ENCODE results near the gene RAET1E. TPM values are rescaled to one million over a fixed set of nuclear protein-coding genes. Genes with fewer than 3 reads are reported as not detected.
"Not testable (repeated sequence)": the region's sequence is repeated elsewhere in the genome, so short reads cannot be mapped to it uniquely, and the experiment has no call there.

The RAET1E gene
- total RNA-seq, 1 donor, result not detected

GRCh38 chr6:149857541-149857940, 40.4 kb downstream of the RAET1E start:
- peaks cover 6% of the 10 kb centered on the region for H3K4me1 ChIP-seq (ENCODE audit: insufficient read depth, low read length)
- H3K9me3 ChIP-seq (ENCODE audit: low read depth, low read length), result no peaks in the 10 kb centered on the region
- H3K4me3 ChIP-seq (ENCODE audit: low read length), result no peak overlapping the region
- peaks cover 9% of the 10 kb centered on the region for H3K27me3 ChIP-seq (ENCODE audit: insufficient read depth, low read length)

GRCh38 chr6:149856256-149856994, 41.5 kb downstream of the RAET1E start:
- Histone ChIP-seq H3K4me1 (ENCODE audit: insufficient read depth, low read length) (peaks cover 14% of the 10 kb centered on the region), H3K27me3 (ENCODE audit: insufficient read depth, low read length) (peaks cover 3% of the 10 kb centered on the region), H3K9me3 (ENCODE audit: low read depth, low read length) (no peaks in the 10 kb centered on the region), H3K4me3 (ENCODE audit: low read length) (no peak overlapping the region)

- peaks cover 14% of the 10 kb centered on the region for H3K4me1 ChIP-seq (ENCODE audit: insufficient read depth, low read length)
- H3K4me3 ChIP-seq (ENCODE audit: low read length), result no peak overlapping the region
- H3K27me3 ChIP-seq (ENCODE audit: insufficient read depth, low read length), result peaks cover 2% of the 10 kb centered on the region
- no peaks in the 10 kb centered on the region for H3K9me3 ChIP-seq (ENCODE audit: low read depth, low read length)
Measured at GRCh38 chr6:149855741-149856140, 42.2 kb downstream of the RAET1E start.

- peaks cover 14% of the 10 kb centered on the region for H3K4me1 ChIP-seq (ENCODE audit: insufficient read depth, low read length)
- no peaks in the 10 kb centered on the region for H3K9me3 ChIP-seq (ENCODE audit: low read depth, low read length)
- no peaks in the 10 kb centered on the region for H3K27me3 ChIP-seq (ENCODE audit: insufficient read depth, low read length)
- no peak overlapping the region for H3K4me3 ChIP-seq (ENCODE audit: low read length)
Measured at GRCh38 chr6:149855040-149855654, 42.8 kb downstream of the RAET1E start.

GRCh38 chr6:149854532-149854931, 43.4 kb downstream of the RAET1E start:
- Histone ChIP-seq H3K4me3 (ENCODE audit: low read length) (no peak overlapping the region), H3K4me1 (ENCODE audit: insufficient read depth, low read length) (peaks cover 14% of the 10 kb centered on the region), H3K9me3 (ENCODE audit: low read depth, low read length) (no peaks in the 10 kb centered on the region), H3K27me3 (ENCODE audit: insufficient read depth, low read length) (no peaks in the 10 kb centered on the region)

- H3K27me3 ChIP-seq (ENCODE audit: insufficient read depth, low read length); H3K9me3 ChIP-seq (ENCODE audit: low read depth, low read length): not testable (repeated sequence)
Measured at GRCh38 chr6:149854017-149854416, 43.9 kb downstream of the RAET1E start.

GRCh38 chr6:149852881-149853280, 45.0 kb downstream of the RAET1E start:
- Histone ChIP-seq H3K27me3 (ENCODE audit: insufficient read depth, low read length) (no peaks in the 10 kb centered on the region), H3K9me3 (ENCODE audit: low read depth, low read length) (no peaks in the 10 kb centered on the region), H3K4me3 (ENCODE audit: low read length) (no peak overlapping the region), H3K4me1 (ENCODE audit: insufficient read depth, low read length) (peaks cover 14% of the 10 kb centered on the region)

More at GRCh38 chr6:149854017-149854416, 43.9 kb downstream of the RAET1E start:
- H3K4me1 ChIP-seq (ENCODE audit: insufficient read depth, low read length), result peaks cover 14% of the 10 kb centered on the region
- H3K4me3 ChIP-seq (ENCODE audit: low read length), result not testable (repeated sequence)

- Histone ChIP-seq H3K4me3 (ENCODE audit: low read length) (no peak overlapping the region), H3K9me3 (ENCODE audit: low read depth, low read length) (no peaks in the 10 kb centered on the region), H3K4me1 (ENCODE audit: insufficient read depth, low read length) (peaks cover 14% of the 10 kb centered on the region), H3K27me3 (ENCODE audit: insufficient read depth, low read length) (no peaks in the 10 kb centered on the region)
Measured at GRCh38 chr6:149852180-149852579, 45.7 kb downstream of the RAET1E start.

- no peaks in the 10 kb centered on the region for H3K27me3 ChIP-seq (ENCODE audit: insufficient read depth, low read length)
- no peak overlapping the region for H3K4me3 ChIP-seq (ENCODE audit: low read length)
- peaks cover 14% of the 10 kb centered on the region for H3K4me1 ChIP-seq (ENCODE audit: insufficient read depth, low read length)
- H3K9me3 ChIP-seq (ENCODE audit: low read depth, low read length), result no peaks in the 10 kb centered on the region
Measured at GRCh38 chr6:149851461-149852110, 46.3 kb downstream of the RAET1E start.

- H3K27me3 ChIP-seq (ENCODE audit: insufficient read depth, low read length); H3K9me3 ChIP-seq (ENCODE audit: low read depth, low read length); H3K4me3 ChIP-seq (ENCODE audit: low read length): not testable (repeated sequence)
- peaks cover 14% of the 10 kb centered on the region for H3K4me1 ChIP-seq (ENCODE audit: insufficient read depth, low read length)
Measured at GRCh38 chr6:149848343-149848742, 49.6 kb downstream of the RAET1E start.

Other genes starting within 250 kb of the RAET1E start
- 22.0 TPM for gene KATNA1, start 249.4 kb downstream of the RAET1E start, total RNA-seq
- gene LATS1, start 180.0 kb downstream of the RAET1E start, total RNA-seq, result 32.2 TPM
- gene NUP43, start 151.6 kb downstream of the RAET1E start, total RNA-seq, result 12.6 TPM
- 34.6 TPM for gene PCMT1, start 148.4 kb downstream of the RAET1E start, total RNA-seq
- 0.21 TPM for gene LRP11, start 33.8 kb downstream of the RAET1E start, total RNA-seq
- gene RAET1G, start 25.0 kb upstream of the RAET1E start, total RNA-seq, result not detected
- gene ULBP2, start 43.9 kb upstream of the RAET1E start, total RNA-seq, result 0.94 TPM
- gene ULBP1, start 65.8 kb upstream of the RAET1E start, total RNA-seq, result 0.10 TPM
- 0.10 TPM for gene RAET1L, start 127.4 kb upstream of the RAET1E start, total RNA-seq
- gene ULBP3, start 171.0 kb upstream of the RAET1E start, total RNA-seq, result 0.84 TPM
- 0.21 TPM for gene PPP1R14C, start 244.9 kb upstream of the RAET1E start, total RNA-seq

All from mononuclear cell (primary cell).